ENCODE measurements around the gene RIOX2. TPM values are rescaled to one million over a fixed set of nuclear protein-coding genes. Genes with fewer than 3 reads are reported as not detected.
A peak's percentile ranks its signal among the peaks of the same experiment; 100 is the strongest.

Gene RIOX2
- total RNA-seq, 6 experiments from 2014 or later = 10.9 to 27.6 (median 15.6) TPM

- WGBS (ENCODE audit: insufficient coverage, low coverage, low lambda C conversion rate, missing lambda C conversion rate) = no CpG with 5 or more reads among the region's 2 CpGs
- H3K36me3 ChIP-seq = no peaks in the 10 kb centered on the region
- peaks cover 0 to 25% (median 5%) of the 10 kb centered on the region in 4 donors for H3K4me1 ChIP-seq
- intact Hi-C loops (cut with DNase I) = no loop called here
- H3K9me3 ChIP-seq = no peaks in the 10 kb centered on the region
- ATAC-seq (peak in 2 of 4 donors; percentile 16 to 29), DNase-seq (no peak)
- H3K27ac ChIP-seq = no peak overlapping the region
- TF ChIP-seq, protein P1, sequence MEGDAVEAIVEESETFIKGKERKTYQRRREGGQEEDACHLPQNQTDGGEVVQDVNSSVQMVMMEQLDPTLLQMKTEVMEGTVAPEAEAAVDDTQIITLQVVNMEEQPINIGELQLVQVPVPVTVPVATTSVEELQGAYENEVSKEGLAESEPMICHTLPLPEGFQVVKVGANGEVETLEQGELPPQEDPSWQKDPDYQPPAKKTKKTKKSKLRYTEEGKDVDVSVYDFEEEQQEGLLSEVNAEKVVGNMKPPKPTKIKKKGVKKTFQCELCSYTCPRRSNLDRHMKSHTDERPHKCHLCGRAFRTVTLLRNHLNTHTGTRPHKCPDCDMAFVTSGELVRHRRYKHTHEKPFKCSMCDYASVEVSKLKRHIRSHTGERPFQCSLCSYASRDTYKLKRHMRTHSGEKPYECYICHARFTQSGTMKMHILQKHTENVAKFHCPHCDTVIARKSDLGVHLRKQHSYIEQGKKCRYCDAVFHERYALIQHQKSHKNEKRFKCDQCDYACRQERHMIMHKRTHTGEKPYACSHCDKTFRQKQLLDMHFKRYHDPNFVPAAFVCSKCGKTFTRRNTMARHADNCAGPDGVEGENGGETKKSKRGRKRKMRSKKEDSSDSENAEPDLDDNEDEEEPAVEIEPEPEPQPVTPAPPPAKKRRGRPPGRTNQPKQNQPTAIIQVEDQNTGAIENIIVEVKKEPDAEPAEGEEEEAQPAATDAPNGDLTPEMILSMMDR (IDR thresholded peaks at IDR 0.05) = no peak
- TF ChIP-seq POLR2A (IDR thresholded peaks at IDR 0.05) = no peak
- H3K4me3 ChIP-seq = no peak overlapping the region
- H3K27me3 ChIP-seq = no peaks in the 10 kb centered on the region
Measured at GRCh38 chr3:97992547-97993173, 20.4 kb upstream of the RIOX2 start.

GRCh38 chr3:97991293-97991682 is 19.1 kb upstream of the RIOX2 start:
- ATAC-seq = peak in 1 of 4 donors; percentile 14
- H3K36me3 ChIP-seq = no peaks in the 10 kb centered on the region
- DNase-seq = no peak
- H3K27ac ChIP-seq = no peak overlapping the region
- peaks cover 0 to 25% (median 5%) of the 10 kb centered on the region in 4 donors for H3K4me1 ChIP-seq
- WGBS (ENCODE audit: insufficient coverage, low coverage, low lambda C conversion rate, missing lambda C conversion rate) = 69% methylated on average over 5 of the region's 5 CpGs
- H3K9me3 ChIP-seq = no peaks in the 10 kb centered on the region
- TF ChIP-seq POLR2A (IDR thresholded peaks at IDR 0.05) = no peak
- TF ChIP-seq, protein P1 (IDR thresholded peaks at IDR 0.05) = no peak
- H3K27me3 ChIP-seq = no peaks in the 10 kb centered on the region
- intact Hi-C loops (cut with DNase I) = no loop called here
- H3K4me3 ChIP-seq = no peak overlapping the region

GRCh38 chr3:97990624-97991292 is 18.5 kb upstream of the RIOX2 start:
- H3K27me3 ChIP-seq = no peaks in the 10 kb centered on the region
- DNase-seq = no peak
- H3K36me3 ChIP-seq = no peaks in the 10 kb centered on the region
- 60% methylated on average over 2 of the region's 2 CpGs for WGBS (ENCODE audit: insufficient coverage, low coverage, low lambda C conversion rate, missing lambda C conversion rate)
- peaks cover 0 to 25% (median 5%) of the 10 kb centered on the region in 4 donors for H3K4me1 ChIP-seq
- no peak for ATAC-seq
- intact Hi-C loops (cut with DNase I) = no loop called here
- H3K4me3 ChIP-seq = no peak overlapping the region
- TF ChIP-seq, protein P1 (IDR thresholded peaks at IDR 0.05) = no peak
- no peak for TF ChIP-seq POLR2A (IDR thresholded peaks at IDR 0.05)
- no peaks in the 10 kb centered on the region for H3K9me3 ChIP-seq
- H3K27ac ChIP-seq = no peak overlapping the region

- 96% methylated on average over 3 of the region's 3 CpGs for WGBS (ENCODE audit: insufficient coverage, low coverage, low lambda C conversion rate, missing lambda C conversion rate)
- TF ChIP-seq, protein P1 (IDR thresholded peaks at IDR 0.05) = no peak
- no peak for TF ChIP-seq POLR2A (IDR thresholded peaks at IDR 0.05)
- DNase-seq (no peak), ATAC-seq (peak in 1 of 4 donors; percentile 33)
- H3K4me3 ChIP-seq = no peak overlapping the region
- H3K27ac ChIP-seq = no peak overlapping the region
- intact Hi-C loops (cut with DNase I) = no loop called here
- H3K27me3 ChIP-seq = no peaks in the 10 kb centered on the region
- peaks cover 0 to 12% (median 0%) of the 10 kb centered on the region in 4 donors for H3K4me1 ChIP-seq
- H3K36me3 ChIP-seq = no peaks in the 10 kb centered on the region
- H3K9me3 ChIP-seq = no peaks in the 10 kb centered on the region
Measured at GRCh38 chr3:97988784-97989568, 16.7 kb upstream of the RIOX2 start.
